Pons (tissue), 1 donor: ENCODE measurements around the gene NR2F6.
"Not testable (repeated sequence)": the region's sequence is repeated elsewhere in the genome, so short reads cannot be mapped to it uniquely, and the experiment has no call there.

Experiments used
- DNase-seq: peaks from one replicate; pipeline ENCODE4 v3.0.0-alpha.2; 2016; ENCODE audit warnings: low spot score

NR2F6 gene

DNA sequence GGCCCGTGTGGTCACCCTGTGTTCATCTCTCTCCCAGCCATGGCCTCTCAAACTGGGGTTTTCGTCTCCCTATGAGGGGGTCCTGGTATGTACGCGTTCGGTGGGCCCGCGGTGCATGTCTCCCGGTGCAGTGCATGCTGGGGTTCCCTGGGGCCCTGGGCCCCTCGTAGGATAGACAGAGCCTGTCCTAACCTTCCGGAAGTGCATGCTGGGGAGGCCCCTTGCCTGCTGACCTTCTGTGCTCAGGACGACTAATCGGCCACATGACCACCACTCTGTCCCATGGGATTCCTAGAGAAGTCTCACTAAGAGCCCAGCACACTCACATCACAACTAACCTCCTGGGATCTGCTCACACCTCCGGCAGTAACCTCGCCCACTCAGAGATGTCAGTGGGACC, 35.4 kb downstream of the NR2F6 start:
- no peak for DNase-seq

DNA sequence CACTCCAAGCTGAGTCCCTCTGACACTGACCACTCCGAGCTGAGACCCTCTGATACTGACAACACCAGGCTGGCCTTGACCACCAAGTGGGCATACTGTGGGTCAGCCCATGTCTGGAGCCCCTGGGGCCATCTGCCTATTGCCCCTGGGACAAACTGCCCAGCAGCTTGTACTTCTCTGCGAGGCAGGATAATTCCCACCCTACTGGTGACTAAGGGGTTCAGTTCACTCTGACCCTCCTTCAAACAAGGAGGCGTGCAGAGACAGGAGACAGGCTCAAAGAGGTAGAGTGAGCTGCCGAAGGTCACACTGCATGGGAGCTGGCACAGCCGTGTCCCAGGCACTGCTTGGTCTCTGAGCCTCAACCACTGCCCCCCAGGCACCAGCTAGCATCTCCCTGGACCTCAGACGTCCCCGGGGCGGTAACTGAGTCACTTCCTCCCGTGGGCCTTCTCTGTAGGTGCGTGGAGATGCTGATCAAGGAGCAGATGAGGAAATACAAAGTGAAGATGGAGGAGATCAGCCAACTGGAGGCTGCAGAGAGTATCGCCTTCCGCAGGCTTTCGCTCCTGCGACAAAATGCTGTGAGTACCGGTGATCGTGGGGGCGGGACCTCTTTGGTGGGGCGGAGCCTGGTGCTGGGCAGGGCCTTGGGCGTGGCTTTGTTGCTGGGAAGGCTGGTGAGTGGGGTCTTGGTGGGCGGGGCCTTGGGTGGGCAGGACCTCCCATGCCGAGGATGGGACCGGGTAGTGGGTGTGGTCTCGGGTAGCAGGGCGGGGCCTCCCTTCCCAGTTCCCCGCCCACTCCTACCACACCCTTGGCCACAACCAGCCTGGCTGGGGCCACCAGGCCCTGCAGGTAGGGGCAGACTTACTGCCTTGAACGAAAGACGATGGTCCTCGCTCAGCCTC, 36.3 kb downstream of the NR2F6 start:
- no peak for DNase-seq

DNA sequence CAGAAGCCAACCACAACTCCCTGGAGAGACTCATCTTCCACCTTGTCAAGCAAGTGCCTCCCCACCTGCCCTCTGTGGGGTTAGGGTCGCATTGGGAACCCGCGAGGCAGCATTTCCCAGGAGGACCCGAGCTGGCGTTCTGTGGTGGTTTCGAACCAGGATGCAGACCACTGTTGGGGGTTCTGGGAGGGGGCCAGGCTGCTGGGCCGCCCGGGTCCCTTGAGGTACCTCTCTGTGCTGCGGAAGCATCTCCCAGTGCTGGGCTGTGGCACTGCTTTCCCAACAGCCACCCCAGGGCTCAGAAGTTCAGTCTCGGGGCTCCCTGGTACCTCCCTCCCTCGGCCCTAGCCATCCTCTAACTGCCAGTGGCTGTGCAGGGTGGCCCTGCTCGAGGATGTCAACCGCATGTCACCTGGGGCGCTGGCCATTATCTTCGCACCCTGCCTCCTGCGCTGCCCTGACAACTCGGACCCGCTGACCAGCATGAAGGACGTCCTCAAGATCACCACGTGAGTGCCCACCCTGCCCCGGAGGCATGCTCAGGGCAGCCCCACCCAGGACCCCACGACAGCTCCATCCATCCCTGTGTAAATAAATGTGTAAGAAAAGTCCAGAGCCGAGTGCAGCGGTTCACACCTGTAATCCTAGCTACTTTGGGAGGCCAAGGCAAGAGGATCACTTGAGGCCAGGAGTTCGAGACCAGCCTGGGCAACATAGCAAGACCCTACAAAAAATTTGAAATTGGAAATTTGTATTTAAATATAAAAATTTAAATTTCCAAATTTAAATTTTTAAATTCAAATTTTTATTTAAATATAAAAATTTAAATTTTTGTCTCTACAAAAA, 38.8 kb downstream of the NR2F6 start:
- DNase-seq: no peak

DNA sequence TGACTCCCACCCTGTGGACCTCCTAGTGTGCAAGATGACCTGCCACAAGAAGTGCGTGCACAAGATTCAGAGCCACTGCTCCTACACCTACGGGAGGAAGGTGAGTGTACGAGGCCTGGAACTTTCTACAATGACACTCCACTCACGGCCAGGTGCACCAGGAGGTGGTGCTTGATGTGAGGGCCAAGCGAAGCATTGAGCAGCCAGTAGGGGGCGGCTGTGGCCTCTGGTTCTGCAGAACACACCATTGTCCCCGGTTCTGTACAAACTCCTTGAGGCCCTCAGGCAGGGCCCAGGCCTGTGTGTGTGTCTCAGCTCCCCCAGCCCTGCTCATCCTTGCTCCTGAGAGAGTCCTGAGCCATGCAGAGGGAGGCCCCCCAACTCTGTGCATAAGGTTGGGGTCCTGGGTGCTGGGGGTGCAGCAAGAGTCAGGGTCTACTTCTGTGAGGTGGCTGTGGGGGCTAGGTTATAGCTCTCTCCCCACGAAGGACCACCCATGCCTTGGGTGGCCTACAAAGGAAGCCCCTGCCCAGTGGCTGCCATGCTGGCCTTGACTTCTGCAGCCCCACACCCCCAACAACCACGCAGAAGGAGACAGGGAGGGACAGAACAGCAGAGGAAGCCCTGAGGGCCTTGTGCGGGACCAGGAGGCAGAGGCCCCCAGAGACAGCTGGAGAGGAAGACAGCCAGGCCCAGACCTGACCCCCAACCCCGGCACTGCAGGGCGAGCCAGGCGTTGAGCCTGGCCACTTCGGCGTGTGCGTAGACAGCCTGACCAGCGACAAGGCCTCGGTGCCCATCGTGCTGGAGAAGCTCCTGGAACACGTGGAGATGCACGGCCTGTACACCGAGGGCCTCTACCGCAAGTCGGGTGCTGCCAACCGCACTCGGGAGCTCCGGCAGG, 40.2 kb downstream of the NR2F6 start:
- peak; percentile 26 for DNase-seq

DNA sequence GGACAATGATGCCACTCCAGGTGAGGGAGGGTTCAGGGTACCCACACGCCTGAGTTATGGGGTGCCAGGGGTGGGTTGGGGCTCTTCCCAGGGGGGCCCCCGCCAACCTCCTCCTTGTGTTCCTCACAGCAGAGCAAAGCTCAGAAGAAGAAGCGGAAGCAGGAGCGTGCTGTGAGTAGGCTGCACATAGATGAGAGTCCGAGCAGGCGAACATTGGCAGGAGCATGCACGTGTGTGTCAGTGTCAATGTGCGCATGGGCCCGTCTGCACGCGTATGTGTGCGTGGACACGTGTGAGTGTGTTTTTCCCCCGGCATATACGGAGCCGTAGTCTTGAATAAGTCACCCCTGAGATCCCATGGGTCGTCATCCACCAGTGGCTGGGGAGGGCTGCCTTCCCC, 43.0 kb downstream of the NR2F6 start:
- no peak for DNase-seq

DNA sequence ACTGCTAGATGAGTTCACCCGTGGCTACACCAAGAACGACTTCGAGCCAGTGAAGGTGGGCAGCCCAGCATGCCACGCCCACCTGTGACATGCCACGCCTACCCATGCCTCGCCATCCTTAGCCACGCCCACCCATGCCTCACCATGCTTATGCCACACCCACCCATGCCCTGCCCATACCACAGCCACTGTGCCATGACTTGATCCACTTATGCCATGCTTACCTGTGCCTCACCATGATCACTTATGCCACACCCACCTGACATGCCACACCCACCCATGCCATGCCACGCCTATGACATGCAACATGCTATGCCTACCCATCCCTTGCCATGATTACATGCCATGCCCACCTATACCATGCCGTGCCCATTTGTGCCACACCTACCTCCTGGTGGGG, 43.5 kb downstream of the NR2F6 start:
- no peak for DNase-seq

DNA sequence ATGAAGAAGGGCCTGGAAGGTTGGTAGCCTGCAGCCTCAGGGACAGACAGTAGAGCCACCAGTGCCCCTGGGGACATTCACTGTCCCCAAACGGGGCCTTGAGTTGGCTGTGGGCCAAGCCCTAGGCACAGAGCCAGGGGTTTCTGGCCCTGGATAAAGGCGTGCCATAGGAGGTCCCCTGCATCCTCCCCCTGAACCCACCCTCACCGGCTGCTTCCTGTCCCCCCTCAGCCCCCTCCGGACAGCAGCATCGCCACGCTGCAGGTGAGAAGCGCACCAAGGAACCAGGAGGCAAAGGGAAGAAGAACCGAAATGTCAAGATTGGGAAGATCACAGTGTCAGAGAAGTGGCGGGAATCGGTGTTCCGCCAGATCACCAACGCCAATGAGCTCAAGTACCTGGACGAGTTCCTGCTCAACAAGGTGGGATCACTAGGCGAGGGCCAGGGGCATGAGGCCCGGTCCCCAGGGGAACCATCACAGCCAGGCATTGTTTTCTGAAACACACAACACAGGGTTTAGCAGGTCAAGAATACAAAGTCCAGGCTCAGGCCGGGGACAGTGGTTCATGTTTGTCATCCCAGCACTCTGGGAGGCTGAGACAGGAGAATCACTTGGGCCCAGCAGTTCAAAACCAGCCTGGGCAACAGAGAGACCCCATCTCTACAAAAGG, 45.2 kb downstream of the NR2F6 start:
- no peak for DNase-seq

DNA sequence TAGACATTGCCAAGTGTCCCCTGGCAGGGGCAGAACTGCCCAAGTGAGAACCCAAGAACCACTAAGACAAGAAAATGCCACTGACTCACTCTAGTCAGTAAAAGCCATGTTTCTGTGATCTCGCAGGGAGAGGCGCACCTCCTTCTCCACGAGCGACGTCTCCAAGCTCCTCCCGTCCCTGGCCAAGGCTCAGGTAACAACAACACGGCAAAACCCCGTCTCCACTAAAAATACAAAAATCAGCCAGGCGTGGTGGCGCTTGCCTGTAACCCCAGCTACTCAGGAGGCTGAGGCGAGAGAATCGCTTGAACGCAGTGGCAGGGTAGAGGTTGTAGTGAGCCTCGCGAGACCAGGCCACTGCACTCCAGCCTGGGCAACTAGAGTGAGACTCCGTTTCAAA, 48.1 kb downstream of the NR2F6 start:
- DNase-seq: no peak

DNA sequence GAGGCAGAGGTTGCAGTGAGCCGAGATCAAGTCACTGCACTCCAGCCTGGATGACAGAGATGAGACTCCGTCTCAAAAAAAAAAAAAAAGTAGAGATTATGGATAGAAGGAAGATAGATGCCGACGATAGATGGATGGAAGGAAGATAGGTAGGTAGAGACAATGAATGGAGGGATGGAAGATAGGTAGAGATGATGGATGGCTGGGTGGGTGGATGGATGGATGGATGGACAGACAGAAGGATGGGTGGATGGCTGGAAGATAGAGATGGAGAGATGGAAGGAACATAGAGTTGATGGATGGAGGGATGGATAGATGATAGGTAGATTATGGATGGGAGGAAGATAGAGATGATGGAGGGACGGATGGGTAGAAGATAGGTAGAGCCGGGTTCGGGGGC, 49.1 kb downstream of the NR2F6 start:
- DNase-seq: no peak

DNA sequence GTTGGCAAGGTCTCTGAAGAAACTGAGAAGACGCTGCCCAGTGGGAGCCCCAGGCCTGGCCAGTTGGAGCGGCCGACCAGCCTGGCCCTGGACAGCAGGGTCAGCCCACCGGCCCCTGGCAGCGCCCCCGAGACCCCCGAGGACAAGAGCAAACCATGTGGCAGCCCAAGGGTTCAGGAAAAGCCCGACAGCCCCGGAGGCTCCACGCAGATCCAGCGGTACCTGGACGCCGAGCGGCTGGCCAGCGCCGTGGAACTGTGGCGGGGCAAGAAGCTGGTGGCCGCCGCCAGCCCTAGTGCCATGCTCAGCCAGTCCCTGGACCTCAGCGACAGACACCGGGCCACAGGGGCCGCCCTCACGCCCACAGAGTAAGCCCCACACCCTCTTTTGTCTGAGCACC, 50.6 kb downstream of the NR2F6 start:
- no peak for DNase-seq

DNA sequence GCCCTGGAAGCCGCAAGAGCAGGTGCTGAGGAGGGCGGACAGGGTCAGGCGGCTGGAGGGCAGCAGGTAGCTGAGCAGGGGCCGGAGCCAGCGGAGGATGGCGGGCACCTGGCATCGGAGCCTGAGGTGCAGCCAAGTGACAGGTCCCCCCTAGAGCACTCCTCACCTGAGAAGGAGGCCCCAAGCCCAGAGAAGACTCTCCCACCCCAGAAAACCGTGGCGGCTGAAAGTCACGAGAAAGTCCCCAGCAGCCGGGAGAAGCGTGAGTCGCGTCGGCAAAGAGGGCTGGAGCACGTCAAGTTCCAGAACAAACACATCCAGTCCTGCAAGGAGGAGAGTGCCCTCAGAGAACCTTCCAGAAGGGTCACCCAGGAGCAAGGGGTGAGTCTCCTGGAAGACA, 51.1 kb downstream of the NR2F6 start:
- DNase-seq: no peak

DNA sequence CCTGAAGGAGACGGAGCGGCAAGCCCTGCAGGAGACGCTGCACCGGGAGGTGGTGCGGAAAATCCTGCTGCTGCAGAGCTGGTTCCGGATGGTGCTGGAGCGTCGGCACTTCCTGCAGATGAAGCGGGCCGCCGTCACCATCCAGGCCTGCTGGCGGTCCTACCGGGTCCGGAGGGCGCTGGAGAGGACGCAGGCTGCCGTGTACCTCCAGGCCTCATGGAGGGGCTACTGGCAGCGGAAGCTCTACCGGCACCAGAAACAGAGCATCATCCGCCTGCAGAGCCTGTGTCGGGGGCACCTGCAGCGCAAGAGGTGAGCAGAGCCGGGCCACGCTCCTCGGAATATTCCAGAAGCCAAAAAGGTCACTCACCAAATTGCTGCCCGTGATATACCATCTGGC, 53.0 kb downstream of the NR2F6 start:
- no peak for DNase-seq

DNA sequence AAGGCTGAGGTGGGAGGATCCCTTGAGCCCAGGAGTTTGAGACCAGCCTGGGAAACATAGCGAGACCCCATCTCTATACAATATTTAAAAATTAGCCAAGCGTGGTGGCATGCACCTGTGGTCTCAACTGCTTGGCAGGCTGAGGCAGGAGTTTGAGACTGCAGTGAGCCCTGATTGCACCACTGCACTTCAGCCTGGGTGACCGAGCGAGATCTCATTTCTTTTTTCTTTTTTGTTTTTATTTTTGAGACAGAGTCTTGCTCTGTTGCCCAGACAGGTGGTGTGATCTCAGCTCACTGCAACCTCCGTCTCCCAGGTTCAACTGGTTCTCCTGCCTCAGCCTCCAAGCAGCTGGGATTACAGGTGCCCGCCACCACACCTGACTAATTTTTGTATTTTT, 54.0 kb downstream of the NR2F6 start:
- not testable (repeated sequence) for DNase-seq

DNA sequence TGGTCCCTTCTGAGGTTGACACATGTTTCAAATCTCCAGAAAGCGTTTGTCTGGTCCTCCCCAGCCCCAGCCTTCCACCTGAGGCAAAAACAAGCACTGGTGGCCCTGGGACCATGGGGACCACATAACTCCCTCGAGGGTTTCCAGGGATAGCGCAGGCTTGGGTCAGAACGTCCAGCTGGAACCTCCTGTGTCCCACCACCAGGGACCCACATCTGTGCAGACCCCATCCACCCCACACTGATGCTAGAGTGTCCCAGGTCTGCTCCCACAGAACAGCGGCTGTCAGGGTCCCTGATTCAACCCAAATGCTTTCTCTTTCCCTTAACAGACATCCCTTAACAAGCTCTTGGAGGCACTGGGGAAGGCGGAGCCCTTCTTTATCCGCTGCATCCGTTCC, 60.1 kb downstream of the NR2F6 start:
- no peak for DNase-seq

DNA sequence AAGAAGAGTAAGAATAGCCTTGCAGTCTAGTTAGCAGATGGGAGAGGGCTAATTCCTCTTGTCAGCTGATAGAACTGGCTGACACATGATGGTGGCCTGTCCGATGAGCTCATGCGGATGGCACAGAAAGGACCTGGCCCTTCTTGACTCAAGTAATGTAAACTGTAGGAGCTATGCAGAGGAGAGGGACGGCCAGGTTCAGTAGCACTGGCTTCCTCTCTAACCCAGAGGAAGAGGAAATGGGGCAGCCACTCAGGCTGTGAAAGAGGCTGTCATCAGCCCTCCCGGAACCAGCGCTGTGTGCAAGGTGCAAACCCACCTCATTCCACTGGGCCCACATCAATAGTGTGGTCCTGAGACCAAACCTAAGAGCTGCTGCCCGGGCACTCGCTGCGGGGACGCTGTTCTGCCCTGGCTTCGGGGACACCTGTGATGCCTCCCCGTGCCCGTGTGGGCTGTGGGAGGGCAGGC, 61.3 kb downstream of the NR2F6 start:
- peak; percentile 7 for DNase-seq

DNA sequence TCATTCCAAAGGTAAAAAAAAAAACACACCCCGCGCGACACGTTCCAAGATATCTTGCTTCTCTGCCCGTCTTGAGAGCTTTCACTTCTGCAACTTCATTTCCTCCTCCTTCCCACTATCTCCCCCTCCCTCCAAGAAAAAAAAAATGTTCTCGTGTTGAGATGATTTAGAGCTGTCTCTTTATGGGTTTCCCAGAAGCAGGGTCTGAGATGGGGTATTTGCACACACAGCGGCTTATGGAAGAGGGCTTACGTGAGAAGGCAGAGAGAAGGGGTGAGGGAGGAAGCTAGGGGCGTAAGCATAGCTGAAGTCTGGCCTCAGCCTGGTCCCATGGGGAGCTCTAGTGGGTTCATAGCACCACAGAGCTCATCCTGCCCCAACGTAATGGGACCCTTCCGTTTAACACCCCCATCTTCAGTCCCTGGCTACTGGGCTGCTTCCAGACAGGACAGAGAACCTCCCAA, 61.8 kb downstream of the NR2F6 start:
- DNase-seq: peak; percentile 55

DNA sequence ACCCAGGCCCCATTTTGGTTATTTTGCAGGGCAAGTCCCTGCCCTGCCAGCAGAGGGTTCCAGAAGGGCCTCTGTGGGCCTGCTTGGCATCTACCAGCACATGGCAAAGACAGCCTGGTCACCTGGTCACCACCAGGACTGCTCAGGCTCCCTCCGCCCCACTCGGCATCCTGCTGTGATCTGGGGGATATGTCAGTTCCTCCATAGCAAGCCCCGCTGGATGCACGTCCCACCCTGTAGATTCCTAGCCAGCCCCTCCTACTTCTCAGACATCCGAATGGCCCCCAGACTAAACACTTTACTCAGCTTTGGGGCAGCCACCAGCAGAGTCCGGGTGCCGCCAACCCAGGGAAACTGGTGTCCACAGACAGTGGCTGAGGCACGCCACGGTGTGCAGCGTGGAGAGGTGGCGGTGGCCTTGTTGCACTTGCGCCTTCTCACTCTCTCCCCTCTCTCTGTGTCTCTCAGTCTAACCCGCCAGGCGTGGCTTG, 62.4 kb downstream of the NR2F6 start:
- no peak for DNase-seq
